NCI-H1694 (cell line): ENCODE results near the gene RXRG.
"Not testable (repeated sequence)": the region's sequence is repeated elsewhere in the genome, so short reads cannot be mapped to it uniquely, and the experiment has no call there.

ENCODE experiments used
- DNase-seq: peaks from one replicate; lab custom pipeline; 2025; lab: John Stamatoyannopoulos, UW

Gene RXRG

DNA sequence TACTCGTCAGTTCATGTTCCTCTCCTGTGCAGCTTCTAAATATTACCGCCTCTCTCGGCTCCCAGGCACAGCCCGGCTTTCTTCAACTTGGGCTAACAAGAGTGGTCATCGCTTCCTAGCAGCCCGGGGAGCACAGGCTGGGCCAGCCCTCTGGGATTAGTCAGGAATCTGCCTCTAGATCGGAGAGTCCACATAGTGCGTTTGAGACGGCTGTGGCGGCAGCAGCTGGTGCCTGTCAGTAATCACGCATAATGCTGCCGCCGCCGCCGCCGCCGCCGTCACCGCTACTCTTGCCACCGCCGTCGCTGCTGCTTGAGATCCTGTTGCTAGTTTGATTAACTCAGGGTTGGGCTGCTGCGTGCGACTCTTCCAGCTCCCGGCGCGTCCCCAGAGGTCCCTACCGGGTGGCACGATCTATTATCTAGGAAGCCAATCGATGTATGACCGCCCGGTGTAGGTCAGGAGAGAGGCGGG, at the start of gene RXRG:
Gene RXRG (minus strand): TSS at position 230 of the 474 bp plus-strand sequence. CDS start 233 bp downstream, outside the sequence.
- peak; percentile 30 for DNase-seq

DNA sequence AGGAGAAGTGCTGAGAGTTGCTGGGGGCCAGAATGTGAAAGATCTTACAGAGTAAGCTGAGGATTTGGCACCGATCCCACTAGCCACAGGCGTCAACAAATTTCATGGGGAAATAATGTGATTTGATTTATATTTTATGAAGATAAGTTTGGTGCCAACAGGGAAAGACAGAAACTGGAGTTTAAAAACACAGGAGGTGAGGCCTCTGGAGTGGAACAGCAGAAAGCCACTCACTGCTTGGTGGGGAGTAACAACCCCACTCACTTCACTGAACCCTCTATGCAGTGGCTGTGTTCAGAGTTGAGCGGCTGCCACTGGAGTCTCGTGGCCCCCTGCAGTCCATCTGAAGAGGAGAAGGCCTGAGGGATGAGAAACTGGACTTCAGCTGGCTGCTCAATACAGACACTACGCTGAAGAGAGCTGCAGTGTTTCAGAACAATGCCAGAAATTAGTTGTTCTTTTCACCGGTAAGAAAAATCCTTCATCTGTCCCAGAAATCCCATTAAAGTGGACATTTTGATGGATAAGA, 48.0 kb upstream of the RXRG start:
- no peak for DNase-seq

DNA sequence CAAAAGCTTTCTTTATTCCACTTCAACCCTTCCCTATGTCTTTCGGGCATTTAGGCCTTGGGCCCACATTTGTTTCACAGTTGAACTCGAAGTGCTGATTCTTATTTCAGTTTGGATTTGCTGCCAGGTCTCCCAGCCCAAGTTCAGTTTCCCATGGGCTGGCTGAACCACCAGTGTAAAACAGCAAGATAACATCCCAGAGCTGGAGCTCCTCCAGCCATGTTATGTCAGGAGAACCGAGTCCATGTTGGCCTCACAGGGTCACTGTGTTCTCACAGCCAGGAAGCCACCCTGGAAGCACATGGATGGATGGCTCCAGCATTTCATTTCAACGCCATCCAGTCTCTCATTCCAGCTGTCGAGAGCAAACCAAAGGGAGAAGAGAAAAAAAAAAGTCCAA, 45.2 kb upstream of the RXRG start:
- no peak for DNase-seq

DNA sequence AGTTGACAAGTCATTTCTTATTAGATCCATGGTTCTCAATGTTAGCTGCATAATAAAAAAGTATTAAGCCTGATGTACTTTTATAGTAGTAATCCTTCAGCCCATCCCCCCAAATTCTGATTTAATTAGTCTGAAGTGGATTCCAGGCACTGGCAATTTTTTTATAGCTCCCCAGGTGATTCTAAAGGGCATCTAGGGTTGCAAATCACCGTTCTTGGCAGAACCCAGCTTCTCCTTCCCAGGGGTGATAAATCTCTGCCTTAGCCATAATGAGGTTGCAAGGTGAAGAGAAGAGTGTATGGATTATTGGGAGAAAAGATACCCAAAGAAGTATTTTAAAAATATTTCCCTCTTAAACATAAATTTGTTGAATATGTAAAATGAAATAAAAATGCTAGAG, 43.0 kb upstream of the RXRG start:
- DNase-seq = no peak

DNA sequence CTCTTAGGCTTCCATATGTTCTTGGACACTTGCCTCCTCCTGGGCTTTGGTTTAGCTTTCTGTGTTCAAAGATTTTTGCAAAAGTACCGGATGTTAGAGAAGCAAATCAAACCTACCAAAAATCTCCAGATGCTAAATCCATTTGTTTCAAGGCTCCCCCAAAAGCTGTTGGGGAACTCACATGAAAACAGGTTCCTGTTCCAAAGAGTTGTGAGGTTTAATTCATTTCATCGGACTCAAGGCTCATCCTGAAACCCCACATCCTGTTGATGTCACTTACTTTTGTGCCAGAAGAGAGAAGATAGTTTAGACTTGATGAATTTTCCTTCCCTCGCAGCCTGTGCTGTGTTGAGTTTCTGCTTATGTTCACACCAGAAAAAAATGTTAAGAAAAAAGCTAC, 41.7 kb upstream of the RXRG start:
- no peak for DNase-seq

DNA sequence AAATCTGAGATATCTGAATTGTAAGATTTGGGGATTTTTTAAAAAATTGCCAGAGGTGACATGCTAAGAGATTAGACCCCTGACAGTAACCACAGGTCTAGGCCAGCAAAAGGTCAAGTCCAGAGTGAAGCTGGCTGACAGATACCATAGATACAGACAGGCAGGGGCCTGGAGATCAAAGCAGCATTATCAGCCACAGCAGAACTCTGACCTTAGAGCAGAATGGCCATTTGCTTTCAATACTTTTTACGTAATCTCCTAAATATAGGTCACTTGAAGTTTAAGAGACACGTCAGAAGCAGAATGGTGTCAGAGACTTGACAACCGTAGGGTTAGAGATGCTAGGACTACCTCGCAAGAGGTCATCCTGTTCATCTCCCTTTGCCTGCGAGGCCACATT, 40.8 kb upstream of the RXRG start:
- no peak for DNase-seq

DNA sequence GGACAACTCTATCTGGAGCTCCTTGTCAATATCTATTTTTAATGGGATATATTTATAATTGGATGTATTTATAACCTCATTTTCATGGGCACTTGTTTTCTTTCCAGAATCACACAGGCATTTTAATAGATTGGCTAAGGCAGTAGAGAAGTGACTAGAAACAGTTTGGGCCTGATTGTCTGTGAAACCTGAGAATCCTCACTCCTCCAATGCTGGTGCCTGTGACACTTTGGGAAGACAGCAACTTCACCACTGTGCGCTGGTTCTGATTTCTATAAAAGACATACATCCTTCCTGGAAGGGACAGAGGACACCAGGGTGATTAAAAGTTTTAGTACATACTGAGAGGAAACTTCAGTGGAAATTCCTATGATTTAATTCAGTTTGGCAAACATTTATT, 39.6 kb upstream of the RXRG start:
- DNase-seq = no peak

DNA sequence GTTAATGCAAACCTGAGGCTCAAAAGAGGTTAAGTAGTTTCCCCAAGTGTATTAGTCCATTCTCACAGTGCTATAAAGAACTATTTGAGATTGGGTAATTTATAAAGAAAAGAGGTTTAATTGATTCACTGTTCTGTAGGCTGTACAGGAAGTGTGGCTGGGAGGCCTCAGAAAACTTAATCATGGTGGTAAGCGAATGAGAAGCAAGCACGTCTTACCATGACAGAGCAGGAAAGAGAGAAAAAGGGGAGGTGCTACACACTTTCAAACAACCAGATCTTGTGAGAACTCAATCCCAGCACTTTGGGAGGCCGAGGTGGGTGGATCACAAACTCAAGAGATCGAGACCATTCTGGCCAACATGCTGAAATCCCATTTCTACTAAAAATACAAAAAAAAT, 38.5 kb upstream of the RXRG start:
- DNase-seq = no peak

DNA sequence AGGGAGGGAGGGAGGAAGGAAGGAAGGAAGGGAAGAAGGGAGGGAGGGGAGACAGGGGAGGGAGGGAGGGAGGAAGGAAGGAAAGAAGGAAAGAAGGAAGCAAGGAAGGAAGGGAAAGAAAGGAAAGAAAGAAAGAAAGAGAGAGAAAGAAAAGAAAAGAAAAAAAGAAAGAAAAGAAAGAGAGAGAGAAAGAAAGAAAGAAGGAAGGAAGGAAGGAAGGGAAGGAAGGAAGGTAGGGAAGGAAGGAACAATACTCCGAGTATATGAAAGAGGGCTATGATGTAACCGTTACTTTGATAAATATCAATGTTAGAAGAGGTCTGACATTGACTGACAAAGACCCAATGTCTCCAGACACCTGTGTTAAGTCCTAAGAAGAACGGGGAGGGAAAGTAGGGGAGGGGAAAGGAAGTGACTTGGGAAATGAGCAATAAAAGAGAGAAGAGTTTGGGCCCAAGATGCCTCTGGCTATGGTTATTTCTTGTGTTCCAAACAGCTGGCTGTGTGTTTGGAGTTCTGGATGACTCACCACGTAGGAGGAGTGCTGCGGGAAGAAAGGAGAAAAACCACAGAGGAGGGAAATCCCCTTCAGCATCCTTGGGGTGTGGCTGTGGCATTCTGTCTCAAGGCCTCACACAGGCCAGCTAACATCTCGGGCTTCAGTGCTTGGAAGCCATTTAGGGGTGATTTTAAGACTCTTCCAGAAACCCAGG, 37.0 kb upstream of the RXRG start:
- DNase-seq = no peak

DNA sequence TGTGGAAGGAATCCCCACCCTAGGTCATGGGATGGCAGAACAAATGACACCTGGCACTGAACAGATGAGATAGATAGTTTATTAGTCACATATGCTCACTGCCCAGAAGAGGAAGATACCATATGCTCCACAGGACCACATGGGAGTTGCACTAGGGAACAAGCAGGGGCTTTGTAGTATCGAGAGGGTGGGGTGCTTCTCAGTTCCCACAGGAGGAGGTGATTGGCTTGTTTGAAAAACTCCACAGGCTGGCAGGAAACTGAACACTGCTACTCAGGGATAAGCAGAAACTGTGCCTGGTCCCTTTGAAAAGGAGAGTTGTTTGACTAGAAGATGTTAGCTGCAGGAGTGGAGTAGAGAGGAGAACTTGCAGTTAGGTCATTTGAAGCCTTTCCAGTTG, 31.9 kb upstream of the RXRG start:
- peak; percentile 67 for DNase-seq

DNA sequence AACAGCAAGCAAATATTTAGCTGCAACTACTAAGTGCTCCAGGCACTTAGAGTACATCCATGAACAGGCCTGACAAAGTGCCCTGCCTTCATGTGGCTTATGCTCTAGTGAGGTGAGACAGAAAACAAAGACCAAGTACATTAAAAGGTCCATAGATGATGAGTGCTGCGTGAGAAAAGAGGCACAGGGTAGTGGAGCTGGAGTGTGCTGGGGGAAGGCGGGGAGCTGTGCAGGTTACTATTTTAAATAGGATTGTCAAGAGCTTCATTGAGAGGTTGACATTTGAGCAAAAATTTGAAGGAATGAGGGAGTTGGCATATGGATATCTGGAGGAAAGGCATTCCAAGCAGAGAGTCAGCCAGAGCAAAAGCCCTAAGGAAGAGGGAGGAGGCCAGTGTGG, 29.3 kb upstream of the RXRG start:
- no peak for DNase-seq

DNA sequence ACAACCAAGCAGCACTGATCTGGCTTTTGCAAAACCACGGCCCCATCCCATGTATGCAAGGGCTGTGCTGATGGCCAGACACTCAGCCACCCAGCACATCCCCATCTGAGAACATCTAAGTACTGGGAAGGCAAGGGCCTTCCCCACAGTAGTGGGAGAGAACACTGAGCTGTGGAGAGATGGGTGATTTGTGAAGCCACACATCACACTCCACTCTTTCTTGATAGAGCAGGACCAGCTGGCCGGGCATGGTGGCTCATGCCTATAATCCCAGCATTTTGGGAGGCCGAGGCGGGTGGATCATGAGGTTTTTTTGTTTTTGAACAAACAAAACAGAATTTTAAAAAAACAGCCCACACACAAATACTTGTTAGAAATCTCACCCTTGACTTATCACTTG, 28.2 kb upstream of the RXRG start:
- no peak for DNase-seq

DNA sequence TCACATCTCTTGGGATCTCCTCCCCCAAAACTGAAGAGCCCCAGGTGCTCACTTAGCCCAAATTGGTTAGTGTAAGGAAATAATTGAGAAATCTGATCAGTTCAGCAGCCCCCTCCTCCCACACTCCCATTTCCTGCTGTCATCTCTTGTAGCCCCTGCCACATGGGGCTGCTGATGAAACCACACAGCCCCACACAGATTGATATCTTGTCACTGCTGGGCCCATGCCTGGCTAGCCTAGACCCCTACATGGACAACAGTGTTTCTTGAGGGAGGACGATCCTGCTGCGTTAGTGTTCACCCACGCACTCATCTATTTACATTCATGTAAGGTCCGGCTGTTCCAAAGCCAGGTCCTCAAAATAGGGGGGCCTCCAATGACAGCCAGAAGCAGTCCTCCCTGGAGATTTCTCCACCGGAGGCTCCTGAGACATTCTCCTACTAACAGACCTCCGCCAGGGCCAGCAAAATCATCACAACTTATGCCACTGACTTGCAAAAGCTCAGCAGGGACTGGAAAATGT, 23.9 kb upstream of the RXRG start:
- DNase-seq = no peak

DNA sequence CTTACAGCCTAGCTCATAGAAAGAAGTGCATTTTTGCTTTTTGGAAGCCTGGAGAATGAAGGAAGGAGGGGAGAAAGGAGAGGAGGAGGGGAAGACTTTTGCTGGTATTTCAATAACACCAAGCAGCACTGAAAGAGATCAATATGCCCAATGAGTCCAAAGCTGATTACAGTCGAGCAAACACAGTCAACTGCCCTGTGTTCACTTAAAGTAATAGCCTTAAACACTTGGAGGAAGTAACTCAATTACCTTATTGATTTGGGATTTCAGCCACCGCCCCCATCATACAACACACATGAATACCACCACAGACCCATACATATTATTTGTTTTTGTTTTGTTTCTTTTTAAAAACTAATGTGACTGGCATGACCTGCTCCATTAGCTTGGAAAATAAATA, 23.3 kb upstream of the RXRG start:
- no peak for DNase-seq

DNA sequence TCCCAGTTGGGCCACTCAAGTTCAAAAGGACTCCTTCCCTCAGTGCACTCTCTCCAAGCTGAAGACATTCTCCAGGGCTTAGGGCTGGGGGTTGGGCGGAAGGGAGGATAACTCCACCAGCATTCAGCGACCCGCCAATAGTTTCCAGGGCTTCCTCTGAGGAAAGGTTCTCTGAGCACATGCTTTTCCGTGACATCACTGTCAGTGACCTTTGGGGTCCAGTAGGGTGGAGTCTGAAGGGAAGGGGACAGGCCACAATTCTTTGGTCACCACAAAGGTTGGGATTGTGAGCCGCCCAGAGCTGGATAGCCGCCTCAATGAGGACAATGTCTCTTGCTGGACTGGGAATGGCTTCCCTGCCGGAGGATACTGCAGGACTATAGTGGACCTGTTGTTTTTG, 22.8 kb upstream of the RXRG start:
- no peak for DNase-seq

DNA sequence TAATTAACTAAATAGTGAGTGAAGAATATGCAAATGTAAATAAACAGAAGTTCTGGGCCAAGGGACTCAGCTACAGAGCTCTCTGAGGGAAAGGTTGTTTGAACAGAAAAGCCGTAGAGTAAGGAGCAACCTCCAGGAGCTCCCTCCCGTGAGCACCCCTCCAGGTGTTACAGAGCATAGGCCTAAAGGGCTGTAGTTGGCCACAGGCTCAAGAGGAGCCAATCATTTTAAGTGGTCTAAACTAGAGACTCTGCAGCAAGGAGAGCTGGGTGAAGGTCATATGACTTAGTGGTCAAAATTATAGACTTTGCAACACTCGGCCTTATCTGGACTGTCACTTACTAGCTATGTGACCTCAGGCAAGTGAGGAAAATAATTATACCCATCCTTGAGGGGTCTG, 19.1 kb upstream of the RXRG start:
- DNase-seq = no peak

DNA sequence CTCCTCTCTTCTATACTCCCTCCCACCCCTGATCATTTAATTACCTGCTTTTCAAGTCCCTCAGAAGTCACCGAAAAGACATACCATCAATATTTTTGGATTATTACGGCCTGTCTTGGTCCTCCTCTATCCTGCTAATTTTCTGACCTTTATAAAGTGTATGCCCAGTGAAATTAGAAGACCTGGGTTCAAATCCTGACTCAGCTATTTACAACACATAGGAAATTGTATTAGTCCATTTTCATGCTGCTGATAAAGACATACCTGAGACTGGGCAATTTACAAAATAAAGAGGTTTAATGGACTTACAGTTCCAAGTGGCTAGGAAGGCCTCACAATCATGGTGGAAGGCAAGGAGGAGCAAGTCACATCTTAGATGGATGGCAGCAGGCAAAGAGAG, 14.8 kb upstream of the RXRG start:
- not testable (repeated sequence) for DNase-seq

DNA sequence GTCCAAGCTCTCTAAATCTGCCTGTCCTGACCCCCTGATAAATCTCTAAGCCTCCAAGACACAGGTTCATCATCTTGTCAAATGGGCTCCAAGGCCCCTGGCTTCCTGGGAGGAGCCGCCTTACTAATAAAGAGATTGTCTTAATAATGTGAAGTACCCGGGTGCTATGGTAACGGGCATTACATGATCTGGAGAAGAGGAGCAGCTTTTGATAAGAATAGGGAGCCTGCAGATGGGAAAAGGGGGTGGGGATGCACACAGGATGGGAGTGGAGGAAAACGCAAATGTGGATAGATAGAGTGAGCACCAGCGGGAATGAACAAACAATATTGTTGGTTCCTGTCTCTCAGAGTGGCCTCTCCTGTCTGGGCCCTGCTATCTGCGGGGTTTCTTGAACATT, 11.9 kb upstream of the RXRG start:
- DNase-seq = no peak

DNA sequence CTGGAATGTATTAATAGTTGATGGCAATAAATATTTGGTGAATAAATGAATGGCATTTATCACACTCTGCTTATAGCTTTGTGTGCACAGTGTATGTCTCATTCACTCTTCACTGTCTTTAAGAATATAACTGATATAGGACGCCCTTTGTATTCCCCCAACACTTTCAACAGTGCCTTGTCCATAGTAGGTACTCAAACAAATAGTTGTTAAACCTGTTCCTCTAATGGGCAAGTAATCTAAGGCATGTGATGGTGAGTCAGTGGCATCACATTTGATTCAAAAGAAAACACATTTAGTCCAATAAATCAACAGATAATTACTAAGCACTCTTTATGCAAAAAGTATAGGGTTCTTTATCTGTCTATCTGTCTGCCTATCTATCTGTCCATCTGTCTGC, 11.2 kb upstream of the RXRG start:
- DNase-seq = no peak

DNA sequence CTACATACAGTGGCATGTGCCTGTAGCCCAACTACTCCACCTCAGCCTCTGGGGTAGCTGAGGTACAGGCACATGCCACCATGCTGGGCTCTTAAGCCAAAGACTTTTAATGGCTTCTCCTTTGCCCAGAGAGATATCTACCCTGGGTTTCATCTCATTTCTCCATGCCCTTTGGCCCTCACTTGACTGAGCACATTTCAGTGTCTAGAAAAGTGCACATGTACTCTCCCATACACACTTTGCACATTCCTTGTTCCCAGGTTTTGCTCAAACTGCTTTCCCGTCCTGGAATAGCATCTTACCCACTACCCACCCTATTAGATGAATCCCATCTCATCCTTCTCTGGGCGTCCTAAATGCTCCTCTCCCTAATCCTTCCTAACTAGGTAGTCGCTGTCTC, 10.2 kb upstream of the RXRG start:
- no peak for DNase-seq

DNA sequence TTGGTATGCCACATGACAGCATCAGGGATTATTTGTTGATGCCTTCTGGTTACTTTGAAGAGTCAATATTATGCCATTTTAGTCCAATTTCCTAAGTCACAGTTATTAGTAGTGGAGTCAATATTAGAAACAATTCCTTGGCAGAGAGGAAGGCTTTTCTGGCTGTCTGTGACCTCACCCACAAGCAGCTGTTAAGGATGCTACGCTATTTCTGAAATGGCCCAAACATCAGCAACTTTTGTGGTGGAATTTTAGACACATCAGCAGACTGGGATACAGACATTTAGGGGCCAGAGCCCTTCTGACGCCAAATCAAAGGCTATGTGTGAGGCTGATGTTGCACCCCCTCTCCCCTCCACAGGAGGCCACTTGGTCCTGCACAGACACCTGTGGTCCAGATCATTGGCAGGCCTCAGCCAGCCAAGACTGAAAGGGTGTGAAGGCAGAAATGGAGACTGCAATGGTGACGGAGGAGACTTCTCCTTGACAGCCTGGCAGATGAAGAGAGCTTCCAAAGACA, 9.2 kb upstream of the RXRG start:
- no peak for DNase-seq

DNA sequence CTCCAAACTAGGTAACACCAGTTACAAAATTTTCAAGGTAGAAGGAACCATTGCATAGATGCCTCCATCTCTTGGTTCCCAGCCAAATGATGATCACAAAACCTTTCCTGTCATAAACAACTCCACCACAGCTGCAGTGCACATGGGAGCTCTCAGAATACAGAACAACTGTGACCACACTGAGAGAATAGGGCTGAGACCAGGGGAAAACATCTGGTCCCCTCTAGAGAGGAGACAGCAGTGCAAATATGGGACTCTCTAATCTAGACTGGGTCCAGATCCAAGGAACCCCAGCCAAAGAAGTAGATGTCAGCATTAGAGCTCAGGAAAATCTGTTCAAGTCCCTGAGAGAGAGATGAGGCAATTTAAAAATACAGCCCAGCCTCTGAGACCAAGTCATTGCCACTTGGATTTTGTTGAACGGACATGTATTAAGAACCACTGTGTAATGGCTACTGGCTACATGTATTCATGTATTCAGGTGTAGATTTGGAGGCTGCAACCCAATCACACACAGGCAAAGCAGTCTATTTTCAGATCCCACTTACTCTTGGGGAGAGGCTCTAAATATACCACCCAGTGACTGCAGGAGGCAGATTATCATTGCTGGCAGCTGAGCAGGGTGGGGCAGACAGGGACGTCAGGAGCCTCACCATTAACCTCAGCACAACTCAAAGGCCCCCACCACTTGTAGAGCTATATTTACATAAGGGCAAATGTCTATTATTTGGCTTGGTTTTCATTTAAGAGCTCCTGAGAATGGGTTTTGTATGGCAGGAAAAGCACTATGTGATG, 7.6 kb upstream of the RXRG start:
- DNase-seq = peak; percentile 48

DNA sequence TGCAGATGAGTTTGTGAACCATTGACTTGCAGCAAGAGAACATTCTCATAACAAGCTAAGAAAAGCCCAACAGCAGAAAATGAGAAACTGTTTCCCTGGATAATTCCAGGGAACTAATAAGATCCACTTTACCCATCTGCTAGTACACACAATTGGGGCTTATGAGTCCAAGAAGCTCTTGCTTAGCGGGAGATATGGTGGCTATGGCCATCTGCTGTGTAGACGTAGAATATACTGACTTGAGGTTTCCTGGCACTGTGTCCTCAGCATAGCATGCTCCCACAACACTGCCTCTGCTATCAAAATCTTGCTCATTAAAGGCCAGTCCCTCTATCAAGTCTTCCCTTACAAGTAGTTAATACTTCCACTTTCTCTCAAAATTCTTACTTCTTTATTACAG, 6.8 kb upstream of the RXRG start:
- peak; percentile 22 for DNase-seq
